ENCODE measurements around the gene TP53I11. TPM values are rescaled to one million over a fixed set of nuclear protein-coding genes. Genes with fewer than 3 reads are reported as not detected.

Gene TP53I11
- total and polyA plus RNA-seq, 8 donors: 12.4 to 155 (median 27.3) TPM

DNA sequence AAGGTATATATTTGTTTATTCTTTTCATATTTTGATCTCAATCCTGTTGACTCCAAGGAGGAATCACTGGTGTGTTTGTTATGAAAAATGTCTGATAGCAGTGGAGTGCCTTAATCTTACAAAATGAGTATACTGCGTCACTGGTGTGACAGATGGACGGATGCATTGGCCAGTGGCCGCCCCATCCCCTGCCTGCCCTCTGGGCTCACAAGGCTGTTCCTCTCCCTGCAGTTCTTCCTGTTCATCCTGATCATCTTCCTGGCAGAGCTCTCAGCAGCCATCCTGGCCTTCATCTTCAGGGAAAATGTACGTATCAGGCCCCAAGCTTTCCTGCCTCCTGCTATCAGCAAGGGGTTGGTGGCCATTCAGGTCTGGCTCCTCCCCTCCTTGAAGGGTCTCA is 32.9 kb downstream of the TP53I11 start:
- Histone ChIP-seq H3K27me3 (peaks cover 0 to 5% (median 0%) of the 10 kb centered on the region in 3 donors), H3K4me1 (peaks cover 0 to 14% (median 0%) of the 10 kb centered on the region in 4 donors), H3K9me3 (no peaks in the 10 kb centered on the region), H3K4me3 (no peak overlapping the region), H3K36me3 (peaks cover 0 to 47% (median 3%) of the 10 kb centered on the region in 4 donors), H3K27ac (no peak overlapping the region)
- TF ChIP-seq EP300 (IDR thresholded peaks at IDR 0.05) (no peak), POLR2A (IDR thresholded peaks at IDR 0.05) (no peak), POLR2AphosphoS5 (IDR thresholded peaks at IDR 0.05) (no peak)
- TF ChIP-seq, protein P1, sequence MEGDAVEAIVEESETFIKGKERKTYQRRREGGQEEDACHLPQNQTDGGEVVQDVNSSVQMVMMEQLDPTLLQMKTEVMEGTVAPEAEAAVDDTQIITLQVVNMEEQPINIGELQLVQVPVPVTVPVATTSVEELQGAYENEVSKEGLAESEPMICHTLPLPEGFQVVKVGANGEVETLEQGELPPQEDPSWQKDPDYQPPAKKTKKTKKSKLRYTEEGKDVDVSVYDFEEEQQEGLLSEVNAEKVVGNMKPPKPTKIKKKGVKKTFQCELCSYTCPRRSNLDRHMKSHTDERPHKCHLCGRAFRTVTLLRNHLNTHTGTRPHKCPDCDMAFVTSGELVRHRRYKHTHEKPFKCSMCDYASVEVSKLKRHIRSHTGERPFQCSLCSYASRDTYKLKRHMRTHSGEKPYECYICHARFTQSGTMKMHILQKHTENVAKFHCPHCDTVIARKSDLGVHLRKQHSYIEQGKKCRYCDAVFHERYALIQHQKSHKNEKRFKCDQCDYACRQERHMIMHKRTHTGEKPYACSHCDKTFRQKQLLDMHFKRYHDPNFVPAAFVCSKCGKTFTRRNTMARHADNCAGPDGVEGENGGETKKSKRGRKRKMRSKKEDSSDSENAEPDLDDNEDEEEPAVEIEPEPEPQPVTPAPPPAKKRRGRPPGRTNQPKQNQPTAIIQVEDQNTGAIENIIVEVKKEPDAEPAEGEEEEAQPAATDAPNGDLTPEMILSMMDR (IDR thresholded peaks at IDR 0.05): no peak
- no peak for DNase-seq
- 86 to 97% (median 94%) methylated on average over 4 of the region's 4 CpGs for WGBS, 5 donors
- intact Hi-C loops (cut with DNase I; ENCODE audit: low total_unique reads): no loop called here

DNA sequence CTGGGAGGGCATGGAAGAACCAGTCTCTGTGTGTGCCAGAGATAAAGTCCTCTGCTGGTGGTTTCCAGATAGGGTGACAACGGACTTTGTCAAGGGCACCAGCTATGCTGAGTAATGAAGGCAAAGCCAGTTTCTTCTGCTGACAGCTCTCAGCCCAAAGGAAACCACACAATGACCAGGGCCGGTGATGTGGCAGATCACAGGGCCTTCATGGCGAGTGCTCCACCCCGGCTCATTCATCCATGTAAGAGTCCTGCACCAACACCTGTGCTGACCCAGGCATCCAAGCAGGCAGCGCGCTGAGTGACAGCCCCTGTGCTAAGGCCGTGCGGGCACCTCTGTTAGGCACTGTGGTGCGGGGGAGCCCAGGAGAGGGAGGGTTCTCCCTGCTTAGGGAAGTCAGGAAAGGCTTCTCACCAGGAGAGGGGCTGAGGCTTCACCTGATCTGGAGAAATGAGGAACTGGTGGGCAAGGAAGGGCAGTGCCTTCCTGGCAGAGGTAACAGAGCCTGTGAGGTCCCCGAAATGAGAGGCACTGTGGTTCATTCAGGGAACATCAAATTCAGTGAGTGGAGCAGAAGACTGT is 33.8 kb downstream of the TP53I11 start:
- no peak overlapping the region for H3K27ac ChIP-seq
- no peak for DNase-seq
- H3K27me3 ChIP-seq: peaks cover 0 to 5% (median 0%) of the 10 kb centered on the region in 3 donors
- peaks cover 0 to 14% (median 3%) of the 10 kb centered on the region in 4 donors for H3K4me1 ChIP-seq
- H3K9me3 ChIP-seq: no peaks in the 10 kb centered on the region
- intact Hi-C loops (cut with DNase I; ENCODE audit: low total_unique reads): no loop called here
- H3K4me3 ChIP-seq: no peak overlapping the region
- H3K36me3 ChIP-seq: peaks cover 0 to 45% (median 3%) of the 10 kb centered on the region in 4 donors
- 60 to 73% (median 66%) methylated on average over 5 to 10 of the region's 10 CpGs for WGBS, 5 donors
- TF ChIP-seq, protein P1 (IDR thresholded peaks at IDR 0.05): no peak
- no peak for TF ChIP-seq POLR2AphosphoS5 (IDR thresholded peaks at IDR 0.05)
- no peak for TF ChIP-seq POLR2A (IDR thresholded peaks at IDR 0.05)
- TF ChIP-seq EP300 (IDR thresholded peaks at IDR 0.05): no peak

DNA sequence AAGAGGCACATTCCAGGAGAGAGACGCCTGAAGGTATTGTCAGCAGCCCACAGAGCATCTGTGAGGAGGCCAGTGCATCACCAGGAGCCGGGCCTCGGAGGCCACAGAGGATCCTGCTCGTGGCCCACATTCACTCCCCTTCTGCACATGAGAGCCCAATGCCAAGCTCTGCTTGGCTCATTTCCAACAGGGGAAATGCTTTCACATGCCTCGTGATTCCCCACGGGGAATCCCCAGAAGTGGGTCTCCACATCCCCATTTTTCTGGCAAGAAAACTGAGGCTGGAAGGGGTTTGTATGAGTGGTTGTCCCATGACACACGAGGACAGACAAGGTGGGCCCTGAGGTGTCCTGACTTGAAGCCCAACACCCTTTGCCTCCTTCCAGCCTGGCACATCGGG is 34.4 kb downstream of the TP53I11 start:
- peaks cover 0 to 20% (median 8%) of the 10 kb centered on the region in 4 donors for H3K4me1 ChIP-seq
- no peak for TF ChIP-seq POLR2A (IDR thresholded peaks at IDR 0.05)
- TF ChIP-seq EP300 (IDR thresholded peaks at IDR 0.05): no peak
- TF ChIP-seq, protein P1 (IDR thresholded peaks at IDR 0.05): no peak
- no peak for TF ChIP-seq POLR2AphosphoS5 (IDR thresholded peaks at IDR 0.05)

DNA sequence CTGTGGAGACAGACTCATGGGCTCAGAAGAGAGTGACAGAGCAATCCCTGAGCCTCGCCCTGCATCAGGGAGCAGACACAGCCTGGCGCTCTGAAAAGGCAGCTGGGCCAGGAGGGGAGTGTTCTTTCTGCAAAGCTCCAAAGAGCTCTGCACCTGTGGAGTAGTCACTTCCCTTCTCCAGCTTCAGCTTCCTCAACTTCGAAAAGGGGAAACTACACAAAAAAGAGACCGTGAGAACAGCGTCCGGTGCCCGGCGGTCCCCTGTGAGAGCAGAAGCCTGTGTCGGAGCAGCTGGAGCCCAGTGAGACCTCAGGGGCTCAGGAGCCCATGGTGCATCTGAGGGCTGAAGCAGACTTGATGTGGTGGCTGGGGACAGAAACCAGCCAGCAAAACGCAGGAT is 35.1 kb downstream of the TP53I11 start:
- 56 to 80% (median 73%) methylated on average over 5 to 10 of the region's 10 CpGs for WGBS, 5 donors
- Histone ChIP-seq H3K27ac (no peak overlapping the region), H3K9me3 (no peaks in the 10 kb centered on the region), H3K36me3 (peaks cover 0 to 34% (median 3%) of the 10 kb centered on the region in 4 donors), H3K4me1 (peaks cover 0 to 25% (median 13%) of the 10 kb centered on the region in 4 donors), H3K4me3 (no peak overlapping the region), H3K27me3 (peaks cover 0 to 5% (median 0%) of the 10 kb centered on the region in 3 donors)
- DNase-seq: no peak
- intact Hi-C loops (cut with DNase I; ENCODE audit: low total_unique reads): no loop called here
- no peak for TF ChIP-seq EP300 (IDR thresholded peaks at IDR 0.05)
- TF ChIP-seq POLR2AphosphoS5 (IDR thresholded peaks at IDR 0.05): no peak
- TF ChIP-seq, protein P1 (IDR thresholded peaks at IDR 0.05): no peak
- TF ChIP-seq POLR2A (IDR thresholded peaks at IDR 0.05): no peak

More for the DNA sequence above, 34.4 kb downstream of the TP53I11 start:
- no peak for DNase-seq
- WGBS, 5 donors: 61 to 71% (median 66%) methylated on average over 8 of the region's 8 CpGs
- intact Hi-C loops (cut with DNase I; ENCODE audit: low total_unique reads): no loop called here
- no peak overlapping the region for H3K4me3 ChIP-seq
- H3K9me3 ChIP-seq: no peaks in the 10 kb centered on the region
- H3K36me3 ChIP-seq: peaks cover 0 to 41% (median 3%) of the 10 kb centered on the region in 4 donors
- peaks cover 0 to 5% (median 0%) of the 10 kb centered on the region in 3 donors for H3K27me3 ChIP-seq
- H3K27ac ChIP-seq: no peak overlapping the region

Measured in stomach (tissue), 9 donors.